IMR-90 (cell line): ENCODE measurements around the gene OR2AG2. TPM values are rescaled to one million over a fixed set of nuclear protein-coding genes. Genes with fewer than 3 reads are reported as not detected.

Experiments
- ATAC-seq: fragments of 200-7000 bp; cut with Tn5 transposase; 2 replicates; pipeline ENCODE4 v1.9.1; 2020; ENCODE audit warnings: low read depth, mild to moderate bottlenecking, moderate library complexity
- BruUV-seq: library from RNA; stranded (reverse); fragments of 400-500 nt; replicated peaks from 2 replicates; lab custom pipeline; 2021; lab: Mats Ljungman, UMichigan
- CTCF ChIA-PET: fragments of 300-600 bp; formaldehyde crosslinking; extraction: SDS; loops from one replicate; lab custom pipeline; 2021; ENCODE audit warnings: antibody characterized with exemption; lab: Yijun Ruan, JAX
- POLR2A ChIA-PET: fragments of 300-600 bp; sonication (Branson Sonifier 250); formaldehyde crosslinking; loops from one replicate; lab custom pipeline; 2022; ENCODE audit warnings: antibody characterized with exemption; ENCODE audit not compliant: unreplicated experiment; lab: Charles Lee
- DNase-seq: peaks from one replicate; pipeline ENCODE4 v3.0.0; 2013
- H2AFZ ChIP-seq: replicated peaks from 2 replicates; pipeline ENCODE3; 2013; ENCODE audit warnings: low read length, mild to moderate bottlenecking; ENCODE audit not compliant: poor library complexity
- H2AK5ac ChIP-seq: 2 replicates; pipeline ENCODE4 v1.6.1; 2013; ENCODE audit warnings: low read depth, low read length, inconsistent platforms
- H2AK9ac ChIP-seq: replicated peaks from 2 replicates; pipeline ENCODE3; 2013; ENCODE audit warnings: mild to moderate bottlenecking, low read depth, low read length, moderate library complexity; ENCODE audit not compliant: poor library complexity
- H2BK120ac ChIP-seq: 2 replicates; pipeline ENCODE4 v1.6.1; 2013; ENCODE audit warnings: low read depth, low read length, inconsistent platforms
- H2BK15ac ChIP-seq: 3 replicates; pipeline ENCODE4 v1.6.1; 2013; ENCODE audit warnings: low read depth, low read length, inconsistent platforms
- H2BK20ac ChIP-seq: 2 replicates; pipeline ENCODE4 v1.6.1; 2013; ENCODE audit warnings: low read depth, mild to moderate bottlenecking, inconsistent platforms, low read length, moderate library complexity
- H2BK5ac ChIP-seq: 2 replicates; pipeline ENCODE4 v1.6.1; 2013; ENCODE audit warnings: mild to moderate bottlenecking, low read depth, low read length, inconsistent platforms; ENCODE audit not compliant: poor library complexity, severe bottlenecking
- H3K14ac ChIP-seq: replicated peaks from 2 replicates; pipeline ENCODE4 v1.6.1; 2013; ENCODE audit warnings: low read depth, low read length, inconsistent platforms
- H3K18ac ChIP-seq: 2 replicates; pipeline ENCODE4 v1.6.1; 2013; ENCODE audit warnings: low read depth, low read length, control low read depth
- H3K23ac ChIP-seq: 2 replicates; pipeline ENCODE4 v1.6.1; 2013; ENCODE audit warnings: low read depth, low read length, inconsistent platforms
- H3K27ac ChIP-seq: 2 replicates; pipeline ENCODE4 v1.5.1; 2013; ENCODE audit warnings: mild to moderate bottlenecking, control low read depth, low read length; ENCODE audit not compliant: insufficient read depth
- H3K27me3 ChIP-seq: 2 replicates; pipeline ENCODE4 v1.6.1; 2013; ENCODE audit warnings: low read length; ENCODE audit not compliant: control insufficient read depth, insufficient read depth
- H3K36me3 ChIP-seq: 2 replicates; pipeline ENCODE4 v1.6.1; 2013; ENCODE audit warnings: low read length, mixed read lengths; ENCODE audit not compliant: control insufficient read depth, insufficient read depth
- H3K4ac ChIP-seq: 2 replicates; pipeline ENCODE4 v1.6.1; 2013; ENCODE audit warnings: low read depth, low read length, inconsistent platforms
- H3K4me1 ChIP-seq: 2 replicates; pipeline ENCODE4 v1.6.1; 2013; ENCODE audit warnings: low read length, mixed read lengths; ENCODE audit not compliant: control insufficient read depth, insufficient read depth
- H3K4me2 ChIP-seq: 2 replicates; pipeline ENCODE4 v1.6.1; 2013; ENCODE audit warnings: low read depth, mild to moderate bottlenecking, control low read depth, low read length, moderate library complexity
- H3K4me3 ChIP-seq: 2 replicates; pipeline ENCODE4 v1.5.1; 2013; ENCODE audit warnings: low read depth, mild to moderate bottlenecking, control low read depth, low read length, moderate library complexity; ENCODE audit not compliant: insufficient read depth
- H3K56ac ChIP-seq: 2 replicates; pipeline ENCODE4 v1.6.1; 2013; ENCODE audit warnings: low read length, inconsistent platforms; ENCODE audit not compliant: insufficient read depth; ENCODE audit errors: extremely low read depth
- H3K79me1 ChIP-seq, 2 experiments: 2 replicates each; pipeline ENCODE4 v1.6.1; 2013; ENCODE audit warnings: low read length in 2 of 2, inconsistent platforms in 1 of 2, low read depth in 1 of 2
- H3K9ac ChIP-seq: 2 replicates; pipeline ENCODE4 v1.6.1; 2013; ENCODE audit warnings: low read depth, low read length, control low read depth
- H3K9me1 ChIP-seq: 2 replicates; pipeline ENCODE4 v1.6.1; 2013; ENCODE audit warnings: low read length, inconsistent platforms; ENCODE audit not compliant: insufficient read depth
- H3K9me3 ChIP-seq: 2 replicates; pipeline ENCODE4 v1.6.1; 2013; ENCODE audit warnings: low read length; ENCODE audit not compliant: control insufficient read depth, insufficient read depth
- H4K20me1 ChIP-seq: 2 replicates; pipeline ENCODE4 v1.6.1; 2013; ENCODE audit warnings: low read length, inconsistent platforms; ENCODE audit not compliant: insufficient read depth
- H4K5ac ChIP-seq: 2 replicates; pipeline ENCODE4 v1.6.1; 2013; ENCODE audit warnings: mild to moderate bottlenecking, low read depth, low read length, control low read depth
- H4K8ac ChIP-seq, 2 experiments: 2 replicates each; pipeline ENCODE4 v1.6.1; 2013; ENCODE audit warnings: low read depth in 2 of 2, low read length in 2 of 2, control low read depth in 1 of 2, inconsistent platforms in 1 of 2
- H4K91ac ChIP-seq: 2 replicates; pipeline ENCODE4 v1.6.1; 2013; ENCODE audit warnings: low read depth, low read length, inconsistent platforms; ENCODE audit not compliant: insufficient read depth
- BHLHE40 ChIP-seq: fragments of 150-350 bp; IDR thresholded peaks from 2 replicates; pipeline ENCODE4 v1.6.1; 2016; ENCODE audit warnings: mild to moderate bottlenecking, low read depth, low read length
- CEBPB ChIP-seq: IDR thresholded peaks from 2 replicates; pipeline ENCODE4 v1.6.1; 2012; ENCODE audit warnings: low read depth, low read length, improper control_type of control experiment
- CHD1 ChIP-seq: IDR thresholded peaks from 2 replicates; pipeline ENCODE4 v1.6.1; 2012; ENCODE audit warnings: low read depth, low read length, improper control_type of control experiment
- CTCF ChIP-seq: conservative IDR thresholded peaks from 2 replicates; pipeline ENCODE4 v1.5.1; 2012; ENCODE audit warnings: mild to moderate bottlenecking, low read depth, low read length, improper control_type of control experiment
- ELK1 ChIP-seq: fragments of 150-350 bp; IDR thresholded peaks from 2 replicates; pipeline ENCODE4 v1.6.1; 2016; ENCODE audit warnings: low read depth, mild to moderate bottlenecking, low read length, moderate library complexity, borderline replicate concordance
- FOS ChIP-seq: fragments of 150-350 bp; IDR thresholded peaks from 2 replicates; pipeline ENCODE4 v1.6.1; 2016; ENCODE audit warnings: low read depth, low read length
- MAFK ChIP-seq: IDR thresholded peaks from 2 replicates; pipeline ENCODE4 v1.6.1; 2012; ENCODE audit warnings: low read depth, low read length, improper control_type of control experiment
- MAZ ChIP-seq: IDR thresholded peaks from 2 replicates; pipeline ENCODE4 v1.6.1; 2012; ENCODE audit warnings: low read depth, mild to moderate bottlenecking, low read length, improper control_type of control experiment, moderate library complexity, borderline replicate concordance
- MXI1 ChIP-seq: IDR thresholded peaks from 2 replicates; pipeline ENCODE4 v1.6.1; 2012; ENCODE audit warnings: low read depth, mild to moderate bottlenecking, low read length, moderate library complexity, borderline replicate concordance
- NFE2L2 ChIP-seq: fragments of 150-350 bp; IDR thresholded peaks from 2 replicates; pipeline ENCODE4 v1.6.1; 2016; ENCODE audit warnings: low read depth, mild to moderate bottlenecking, low read length
- POLR2A ChIP-seq: IDR thresholded peaks from 2 replicates; pipeline ENCODE4 v1.6.1; 2012; ENCODE audit warnings: mild to moderate bottlenecking, low read depth, low read length
- RAD21 ChIP-seq: IDR thresholded peaks from 2 replicates; pipeline ENCODE4 v1.6.1; 2012; ENCODE audit warnings: low read length, improper control_type of control experiment
- RCOR1 ChIP-seq: IDR thresholded peaks from 2 replicates; pipeline ENCODE4 v1.6.1; 2012; ENCODE audit warnings: mild to moderate bottlenecking, low read length, improper control_type of control experiment; ENCODE audit not compliant: insufficient replicate concordance
- RFX5 ChIP-seq: IDR thresholded peaks from 2 replicates; pipeline ENCODE4 v1.8.0; 2012; ENCODE audit warnings: low read depth, mild to moderate bottlenecking, low read length, moderate library complexity
- WGBS, 2 experiments: methylation state at CpG; one replicate each; pipeline versions ENCODE4 v1.1.5 to v1.1.7; 2013; ENCODE audit warnings: missing lambda C conversion rate in 2 of 2; ENCODE audit not compliant: insufficient read length in 1 of 2; ENCODE audit errors: extremely low coverage in 2 of 2; 5-methylcytosine and 5-hydroxymethylcytosine counted together
- dilution Hi-C: fragments of 300-500 bp; cut with HindIII; formaldehyde crosslinking; loops from one replicate; pipeline ENCODE4 v1.14.3; 2018; ENCODE audit warnings: low sequenced_read_pairs; ENCODE audit not compliant: unreplicated experiment
- in situ Hi-C: fragments of 300-500 bp; cut with MboI; formaldehyde crosslinking; loops from 3 replicates; pipeline ENCODE4 v1.14.3; 2019; ENCODE audit warnings: low sequenced_read_pairs, inconsistent platforms, mixed read lengths
- intact Hi-C: fragments of 100-400 bp; cut with micrococcal nuclease; formaldehyde crosslinking; loops from 2 replicates; pipeline ENCODE4 v1.10.0; 2022
- polyA plus RNA-seq, 3 experiments: library from polyadenylated mRNA; depleted of rRNA; stranded (reverse); fragments of >200 nt; gene quantifications; 2 replicates each; pipeline ENCODE4 v1.2.3, GENCODE V29; 2012; ENCODE audit warnings: low replicate concordance in 1 of 3
- total RNA-seq: library from RNA; depleted of rRNA; stranded (reverse); fragments of >200 nt; gene quantifications from 2 replicates; pipeline ENCODE4 v1.2.3, GENCODE V29; 2012
- TF ChIP-seq, protein P1 (sequence below): fragments of 150-350 bp; IDR thresholded peaks from 2 replicates; pipeline ENCODE4 v1.6.1; 2017; ENCODE audit warnings: mild to moderate bottlenecking, antibody characterized with exemption, low read length, low read depth

The OR2AG2 gene
- total and polyA plus RNA-seq, 2 of the 4 experiments (the other 2 are of a cell fraction): 0.22 to 0.54 TPM

GRCh38 chr11:6727971-6728760 is 43.6 kb downstream of the OR2AG2 start:
- intact Hi-C loops (loop anchor here (10.0 kb wide), 1 partner anchor 763 kb away; the partner anchor contains the start of gene OR56A5), in situ Hi-C loops (no loop called here), dilution Hi-C loops (no loop called here)
- no peak overlapping the region for H3K56ac ChIP-seq
- ATAC-seq (no peak), DNase-seq (no peak)
- ChIA-PET CTCF (interaction anchor here (1.7 kb wide), 1 partner anchor 9 kb away, joined by 8 read pairs; no protein-coding TSS in a partner anchor), POLR2A (no interaction called here)
- H2AK9ac ChIP-seq: no peak overlapping the region
- no peak overlapping the region for H2BK15ac ChIP-seq
- H3K27ac ChIP-seq: no peak overlapping the region
- no peak overlapping the region for H4K5ac ChIP-seq
- no peak overlapping the region for H3K4ac ChIP-seq
- no peak overlapping the region for H2BK20ac ChIP-seq
- no peak overlapping the region for H4K91ac ChIP-seq
- no CpG with 5 or more reads among the region's 6 CpGs for WGBS, 2 experiments
- no peaks in the 10 kb centered on the region for H4K20me1 ChIP-seq
- H3K27me3 ChIP-seq: no peaks in the 10 kb centered on the region; the same call in 1 of the 2 replicates
- H3K36me3 ChIP-seq: no peaks in the 10 kb centered on the region
- no peak overlapping the region for H3K9ac ChIP-seq
- H3K4me3 ChIP-seq: no peak overlapping the region
- no peak overlapping the region for H3K4me2 ChIP-seq
- H3K14ac ChIP-seq: no peak overlapping the region
- H3K4me1 ChIP-seq: no peaks in the 10 kb centered on the region
- no peak overlapping the region for H3K23ac ChIP-seq
- H3K9me1 ChIP-seq: no peaks in the 10 kb centered on the region
- H4K8ac ChIP-seq: no peak overlapping the region
- H3K79me1 ChIP-seq: no peaks in the 10 kb centered on the region
- H2BK5ac ChIP-seq: no peak overlapping the region
- no peak overlapping the region for H3K18ac ChIP-seq
- no peak overlapping the region for H2BK120ac ChIP-seq
- BruUV-seq: no TSS peak
- no peak overlapping the region for H2AK5ac ChIP-seq
- no peaks in the 10 kb centered on the region for H3K9me3 ChIP-seq
- no peak overlapping the region for H2AFZ ChIP-seq
- TF ChIP-seq, protein P1, sequence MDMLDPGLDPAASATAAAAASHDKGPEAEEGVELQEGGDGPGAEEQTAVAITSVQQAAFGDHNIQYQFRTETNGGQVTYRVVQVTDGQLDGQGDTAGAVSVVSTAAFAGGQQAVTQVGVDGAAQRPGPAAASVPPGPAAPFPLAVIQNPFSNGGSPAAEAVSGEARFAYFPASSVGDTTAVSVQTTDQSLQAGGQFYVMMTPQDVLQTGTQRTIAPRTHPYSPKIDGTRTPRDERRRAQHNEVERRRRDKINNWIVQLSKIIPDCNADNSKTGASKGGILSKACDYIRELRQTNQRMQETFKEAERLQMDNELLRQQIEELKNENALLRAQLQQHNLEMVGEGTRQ: no peak
- TF ChIP-seq MXI1 (no peak), RAD21 (no peak), FOS (no peak), ELK1 (no peak), RCOR1 (no peak), POLR2A (no peak), CHD1 (no peak), NFE2L2 (no peak), MAZ (no peak), BHLHE40 (no peak), CEBPB (no peak), CTCF (no peak), RFX5 (no peak), MAFK (no peak)
